ENCODE measurements around the gene TLX2. TPM values are rescaled to one million over a fixed set of nuclear protein-coding genes. Genes with fewer than 3 reads are reported as not detected.

The TLX2 gene
- total and polyA plus RNA-seq, 2 of the 13 experiments (the other 11 are each of a cell fraction or from before 2014, with no cell fraction given) = 0.05 to 0.20 TPM

- TF ChIP-seq PRMT3 (CRISPR knock-in tag; IDR thresholded peaks at IDR 0.05; ENCODE audit: borderline replicate concordance, low read depth) (peak; percentile 79; the same call in 1 of the 2 replicates), CENPT (CRISPR knock-in tag; IDR thresholded peaks at IDR 0.05; ENCODE audit: low read depth) (no peak; the same call in 1 of the 2 replicates), ZBTB21 (CRISPR knock-in tag; IDR thresholded peaks at IDR 0.05) (no peak; the same call in 1 of the 2 replicates), BCL6 (CRISPR knock-in tag; IDR thresholded peaks at IDR 0.05) (peak; percentile 23), PAWR (CRISPR knock-in tag; IDR thresholded peaks at IDR 0.05; ENCODE audit: borderline replicate concordance) (no peak), ISX (CRISPR knock-in tag; conservative IDR thresholded peaks at IDR 0.05) (no peak), NFRKB (IDR thresholded peaks at IDR 0.05) (peak; percentile 59; the same call in 1 of the 2 replicates), CREM (IDR thresholded peaks at IDR 0.05) (peak; percentile 98), CREM (CRISPR knock-in tag; IDR thresholded peaks at IDR 0.05) (no peak), ZNF12 (CRISPR knock-in tag; IDR thresholded peaks at IDR 0.05) (no peak), ZHX1 (CRISPR knock-in tag; IDR thresholded peaks at IDR 0.05; ENCODE audit: low read depth) (peak; percentile 77), MAZ (IDR thresholded peaks at IDR 0.05; ENCODE audit: borderline replicate concordance, low read depth, low read length) (peak; percentile 72; the same call in 1 of the 2 replicates), MAZ (CRISPR knock-in tag; IDR thresholded peaks at IDR 0.05; ENCODE audit: low read depth) (peak; percentile 94), FOXO4 (CRISPR knock-in tag; conservative IDR thresholded peaks at IDR 0.05) (no peak; the same call in none of the 2 replicates), FOSL2 (CRISPR knock-in tag; IDR thresholded peaks at IDR 0.05) (peak; percentile 32; the same call in 1 of the 2 replicates), ZBTB2 (CRISPR knock-in tag; IDR thresholded peaks at IDR 0.05; ENCODE audit: low read depth) (peak; percentile 81), ZNF816 (CRISPR knock-in tag; IDR thresholded peaks at IDR 0.05; ENCODE audit: borderline replicate concordance) (peak; percentile 75; the same call in 1 of the 2 replicates), ELF3 (CRISPR knock-in tag; IDR thresholded peaks at IDR 0.05) (peak; percentile 80), ZNF329 (CRISPR knock-in tag; IDR thresholded peaks at IDR 0.05; ENCODE audit: low read depth) (0 out of 2 replicates have a peak, but pooled peaks have one; percentile 37), THAP7 (CRISPR knock-in tag; IDR thresholded peaks at IDR 0.05) (peak; percentile 79; the same call in 1 of the 2 replicates), SMARCC2 (IDR thresholded peaks at IDR 0.05) (no peak), PBX3 (CRISPR knock-in tag; IDR thresholded peaks at IDR 0.05; ENCODE audit: borderline replicate concordance) (peak; percentile 54; the same call in 1 of the 2 replicates)
Measured at GRCh38 chr2:74482801-74483674, 31.2 kb upstream of the TLX2 start, which contains the start of the genes CCDC142 and TTC31 (continued).

All from HepG2 (cell line).